Measurements from ENCODE around the gene HK2. TPM values are rescaled to one million over a fixed set of nuclear protein-coding genes. Genes with fewer than 3 reads are reported as not detected.

Gene HK2
- total and polyA plus RNA-seq, 5 experiments from 2014 or later = 1.2 to 7.3 (median 5.7) TPM

- POLR2A ChIA-PET = no interaction called here
- peaks cover 0 to 10% (median 0%) of the 10 kb centered on the region in 5 donors for H3K27me3 Mint-ChIP-seq
- H3K4me3 Mint-ChIP-seq = no peak overlapping the region
- H3K27ac Mint-ChIP-seq = peak overlapping the region in 3 of 10 donors; percentile 34 to 65 (median 65)
- H3K4me1 Mint-ChIP-seq = peaks cover under 1 to 4% (median 2%) of the 10 kb centered on the region in 4 donors
- DNase-seq (no peak), ATAC-seq (no peak)
- no peaks in the 10 kb centered on the region for H3K36me3 Mint-ChIP-seq
- H3K9me3 Mint-ChIP-seq = peaks cover 0 to 19% (median 0%) of the 10 kb centered on the region in 9 donors
Observed at GRCh38 chr2:74924463-74925265, 90.7 kb downstream of the HK2 start.

GRCh38 chr2:74925361-74925786, 91.4 kb downstream of the HK2 start:
- Mint-ChIP-seq H3K27ac (peak overlapping the region in 2 of 10 donors; percentile 65 to 70), H3K27me3 (peaks cover 0 to 10% (median 0%) of the 10 kb centered on the region in 5 donors), H3K4me1 (peaks cover 0 to 3% (median 0%) of the 10 kb centered on the region in 4 donors), H3K36me3 (no peaks in the 10 kb centered on the region), H3K9me3 (peaks cover 0 to 22% (median 0%) of the 10 kb centered on the region in 9 donors), H3K4me3 (no peak overlapping the region)
- no peak for ATAC-seq
- POLR2A ChIA-PET = no interaction called here
- no peak for DNase-seq

GRCh38 chr2:74927621-74928020, 93.7 kb downstream of the HK2 start:
- DNase-seq = no peak
- POLR2A ChIA-PET = no interaction called here
- H3K4me1 Mint-ChIP-seq = peaks cover 0 to 3% (median 0%) of the 10 kb centered on the region in 4 donors
- H3K27me3 Mint-ChIP-seq = peaks cover 0 to 18% (median 0%) of the 10 kb centered on the region in 5 donors
- peak overlapping the region in 3 of 10 donors; percentile 2 to 38 (median 37) for H3K27ac Mint-ChIP-seq
- H3K9me3 Mint-ChIP-seq = peaks cover 0 to 35% (median 0%) of the 10 kb centered on the region in 9 donors
- H3K36me3 Mint-ChIP-seq = peaks cover 0 to 14% (median 0%) of the 10 kb centered on the region in 3 donors
- no peak overlapping the region for H3K4me3 Mint-ChIP-seq
- peak in 1 of 2 donors; percentile 14 for ATAC-seq

- Mint-ChIP-seq H3K27ac (no peak overlapping the region), H3K27me3 (peaks cover 0 to 29% (median 0%) of the 10 kb centered on the region in 5 donors), H3K36me3 (peaks cover 0 to 24% (median 0%) of the 10 kb centered on the region in 3 donors), H3K4me1 (no peaks in the 10 kb centered on the region), H3K4me3 (no peak overlapping the region), H3K9me3 (peaks cover 0 to 49% (median 0%) of the 10 kb centered on the region in 9 donors)
- no peak for DNase-seq
- POLR2A ChIA-PET = no interaction called here
- ATAC-seq = no peak
Observed at GRCh38 chr2:74930811-74931486, 97.0 kb downstream of the HK2 start.

- no peaks in the 10 kb centered on the region for H3K4me1 Mint-ChIP-seq
- H3K36me3 Mint-ChIP-seq = peaks cover 0 to 24% (median 0%) of the 10 kb centered on the region in 3 donors
- no peak for DNase-seq
- H3K9me3 Mint-ChIP-seq = peaks cover 0 to 53% (median 0%) of the 10 kb centered on the region in 9 donors
- H3K4me3 Mint-ChIP-seq = no peak overlapping the region
- H3K27ac Mint-ChIP-seq = no peak overlapping the region
- ATAC-seq = no peak
- peaks cover 0 to 32% (median 0%) of the 10 kb centered on the region in 5 donors for H3K27me3 Mint-ChIP-seq
- POLR2A ChIA-PET = no interaction called here
Observed at GRCh38 chr2:74931940-74932339, 98.0 kb downstream of the HK2 start.

DNA sequence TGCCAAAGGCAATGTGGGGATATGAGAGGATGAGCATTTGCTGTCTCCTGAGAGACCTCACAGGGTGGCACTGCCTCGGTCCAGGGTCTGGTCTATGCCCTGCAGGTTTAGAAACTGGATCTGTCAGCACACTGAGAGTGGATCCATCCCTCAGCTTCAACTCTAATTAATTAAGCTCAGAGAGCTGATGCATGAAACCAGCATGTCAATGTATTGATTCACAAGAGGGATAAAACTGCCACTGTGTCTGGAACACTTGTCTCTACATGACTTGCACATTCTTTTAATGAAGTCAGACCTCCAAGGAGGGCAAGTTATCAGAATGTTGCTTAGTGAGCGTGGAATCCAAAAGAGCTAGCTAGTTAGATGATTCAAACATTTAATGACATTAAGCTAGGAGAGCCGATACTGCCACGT, 102.1 kb downstream of the HK2 start:
- no peak for ATAC-seq
- H3K4me3 Mint-ChIP-seq = no peak overlapping the region

GRCh38 chr2:74937221-74937880, 103.4 kb downstream of the HK2 start:
- Mint-ChIP-seq H3K9me3 (peaks cover 0 to 34% (median 0%) of the 10 kb centered on the region in 9 donors), H3K27ac (no peak overlapping the region), H3K4me3 (no peak overlapping the region), H3K36me3 (peaks cover 0 to 10% (median 0%) of the 10 kb centered on the region in 3 donors), H3K27me3 (peaks cover 0 to 28% (median 0%) of the 10 kb centered on the region in 5 donors), H3K4me1 (no peaks in the 10 kb centered on the region)
- POLR2A ChIA-PET = no interaction called here
- DNase-seq (no peak), ATAC-seq (no peak)

More for the DNA sequence above, 102.1 kb downstream of the HK2 start:
- peaks cover 0 to 47% (median 0%) of the 10 kb centered on the region in 9 donors for H3K9me3 Mint-ChIP-seq
- no peak overlapping the region for H3K27ac Mint-ChIP-seq
- peaks cover 0 to 33% (median 0%) of the 10 kb centered on the region in 5 donors for H3K27me3 Mint-ChIP-seq
- H3K4me1 Mint-ChIP-seq = no peaks in the 10 kb centered on the region
- no peak for DNase-seq
- POLR2A ChIA-PET = no interaction called here
- H3K36me3 Mint-ChIP-seq = peaks cover 0 to 18% (median 0%) of the 10 kb centered on the region in 3 donors

DNA sequence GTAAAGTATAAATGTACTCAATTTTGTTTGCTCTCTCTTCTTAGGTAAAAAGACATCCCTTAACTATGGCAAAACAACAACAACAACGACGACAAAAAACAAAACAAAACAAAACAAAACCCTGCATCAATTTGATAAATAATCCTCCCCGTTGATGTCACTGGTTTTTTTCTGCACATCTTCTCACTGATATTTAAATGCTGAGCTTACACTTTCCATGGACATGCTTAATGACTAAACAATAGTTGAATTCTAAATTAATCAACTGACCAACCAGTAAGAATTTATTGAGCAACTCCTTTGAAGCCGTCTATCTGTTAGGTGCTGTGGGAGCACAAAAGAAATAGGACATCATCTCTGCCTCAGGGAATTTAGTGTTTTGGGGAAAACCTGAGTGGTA, 104.3 kb downstream of the HK2 start:
- Mint-ChIP-seq H3K27ac (no peak overlapping the region), H3K9me3 (peaks cover 0 to 28% (median 0%) of the 10 kb centered on the region in 9 donors), H3K27me3 (peaks cover 0 to 27% (median 0%) of the 10 kb centered on the region in 5 donors), H3K36me3 (peaks cover 0 to 5% (median 0%) of the 10 kb centered on the region in 3 donors), H3K4me3 (no peak overlapping the region), H3K4me1 (no peaks in the 10 kb centered on the region)
- ATAC-seq = no peak
- POLR2A ChIA-PET = no interaction called here
- no peak for DNase-seq

DNA sequence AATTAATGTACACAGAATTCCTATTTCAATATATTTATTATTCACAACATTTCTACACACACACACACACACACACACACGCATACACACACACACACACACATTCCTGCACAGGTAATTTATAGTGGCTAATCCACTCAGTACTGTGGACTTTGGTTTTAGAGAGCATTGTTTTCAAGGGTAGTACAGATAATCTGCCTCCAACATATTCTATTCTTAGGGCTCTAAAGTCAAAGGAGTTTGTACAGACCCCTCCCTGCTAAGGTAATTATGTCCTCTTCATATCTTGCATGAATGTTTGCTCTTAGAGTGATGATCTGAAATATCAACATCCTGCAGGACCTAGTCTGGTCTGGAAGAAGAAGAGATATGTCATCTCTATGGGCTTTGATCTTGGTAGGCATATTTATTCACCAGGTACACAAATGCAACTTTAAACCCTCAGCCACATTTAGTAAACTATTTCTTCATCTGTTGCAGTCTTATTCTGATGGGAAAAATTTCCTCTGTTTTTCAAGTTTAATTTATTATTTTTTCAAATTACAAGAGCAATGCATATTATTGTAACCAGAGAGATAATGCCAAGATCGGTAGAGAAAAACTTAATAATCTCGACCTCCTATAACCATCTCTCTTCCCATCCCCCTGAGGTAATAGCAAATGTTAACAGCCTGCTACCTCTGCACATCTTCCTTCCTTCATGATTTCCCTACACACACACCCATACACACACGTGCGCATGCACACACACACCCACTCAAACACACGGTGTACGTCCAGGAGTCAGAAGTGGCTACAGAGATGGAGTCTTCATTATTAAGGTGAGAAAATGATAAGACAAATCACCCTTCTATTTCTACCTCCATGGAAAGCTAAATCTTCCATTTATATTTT, 106.2 kb downstream of the HK2 start:
- ATAC-seq (no peak), DNase-seq (no peak)
- POLR2A ChIA-PET = no interaction called here
- H3K4me3 Mint-ChIP-seq = no peak overlapping the region
- peaks cover 0 to 19% (median 0%) of the 10 kb centered on the region in 9 donors for H3K9me3 Mint-ChIP-seq
- peaks cover 0 to 27% (median 0%) of the 10 kb centered on the region in 5 donors for H3K27me3 Mint-ChIP-seq
- H3K36me3 Mint-ChIP-seq = no peaks in the 10 kb centered on the region
- H3K27ac Mint-ChIP-seq = no peak overlapping the region
- H3K4me1 Mint-ChIP-seq = no peaks in the 10 kb centered on the region

- no peak for ATAC-seq
- Mint-ChIP-seq H3K9me3 (peaks cover 0 to 19% (median 0%) of the 10 kb centered on the region in 9 donors), H3K27me3 (peaks cover 0 to 20% (median 0%) of the 10 kb centered on the region in 5 donors), H3K36me3 (no peaks in the 10 kb centered on the region), H3K4me1 (no peaks in the 10 kb centered on the region), H3K4me3 (no peak overlapping the region), H3K27ac (no peak overlapping the region)
- POLR2A ChIA-PET = no interaction called here
- DNase-seq = no peak
Observed at GRCh38 chr2:74941284-74941683, 107.4 kb downstream of the HK2 start.

DNA sequence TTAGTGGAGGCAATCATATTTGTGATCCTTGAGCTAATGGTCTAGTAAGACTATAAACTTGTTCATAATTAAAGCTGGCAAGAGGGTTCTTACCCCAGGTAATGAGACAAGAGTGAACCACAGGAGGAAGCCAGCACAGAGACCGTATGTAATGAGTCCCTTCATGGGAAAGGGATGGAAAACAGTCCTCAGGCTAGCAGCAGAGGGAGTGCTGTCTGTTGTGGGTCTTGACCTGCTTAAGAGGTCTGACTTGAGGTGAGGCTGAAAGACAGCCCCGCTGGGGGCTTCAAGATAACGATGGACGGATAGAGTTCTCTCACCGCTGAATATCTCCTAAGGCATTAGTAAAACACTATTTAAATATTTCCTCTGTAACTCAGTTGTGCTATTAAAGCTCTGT, 108.3 kb downstream of the HK2 start:
- H3K4me1 Mint-ChIP-seq = no peaks in the 10 kb centered on the region
- H3K4me3 Mint-ChIP-seq = no peak overlapping the region
- peaks cover 0 to 15% (median 0%) of the 10 kb centered on the region in 5 donors for H3K27me3 Mint-ChIP-seq
- H3K27ac Mint-ChIP-seq = no peak overlapping the region
- H3K9me3 Mint-ChIP-seq = peaks cover 0 to 12% (median 0%) of the 10 kb centered on the region in 9 donors
- H3K36me3 Mint-ChIP-seq = peaks cover 0 to 1% (median 0%) of the 10 kb centered on the region in 3 donors
- DNase-seq = no peak
- POLR2A ChIA-PET = no interaction called here
- no peak for ATAC-seq
